ENCODE measurements around the gene ATP2A1. TPM values are rescaled to one million over a fixed set of nuclear protein-coding genes. Genes with fewer than 3 reads are reported as not detected.

Gene ATP2A1
- total and polyA plus RNA-seq, 2 of the 4 experiments (the other 2 are of a cell fraction) = under 0.01 to 0.63 TPM

DNA sequence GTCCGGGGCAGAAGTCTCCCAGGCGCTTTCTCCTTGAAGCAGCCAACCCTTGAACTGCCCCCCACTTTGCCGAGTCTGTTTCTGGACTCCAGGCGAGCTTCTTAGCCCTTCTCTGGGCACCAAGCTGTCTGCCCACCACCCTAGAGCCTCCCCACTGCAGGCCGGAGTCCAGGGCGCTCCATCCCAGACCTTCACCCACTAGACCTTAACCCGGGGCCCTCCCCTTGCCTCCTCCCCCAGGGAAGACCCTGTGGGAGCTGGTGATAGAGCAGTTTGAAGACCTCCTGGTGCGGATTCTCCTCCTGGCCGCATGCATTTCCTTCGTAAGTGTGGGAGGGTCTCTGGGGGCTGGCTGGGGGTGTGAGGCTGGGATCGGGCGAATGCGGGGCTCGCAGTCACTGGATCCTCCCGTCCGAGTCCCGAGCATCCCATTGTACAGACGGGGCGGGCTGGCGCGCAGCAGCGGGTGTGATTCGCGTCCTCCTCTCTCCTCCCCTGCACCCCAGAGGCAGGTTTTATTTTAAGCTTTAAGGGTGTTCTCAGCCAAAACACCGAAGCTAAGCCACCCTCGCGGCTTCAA, 1.1 kb downstream of the ATP2A1 start:
- intact Hi-C loops (cut with micrococcal nuclease) = no loop called here
- H3K4me3 ChIP-seq (ENCODE audit: insufficient read depth, low read depth, low read length) = peak overlapping the region; percentile 71
- H2BK5ac ChIP-seq (ENCODE audit: low read depth, low read length, poor library complexity, severe bottlenecking) = no peak overlapping the region
- H2AFZ ChIP-seq (replicated peaks; ENCODE audit: low read length, poor library complexity) = peak overlapping the region; percentile 95
- H3K14ac ChIP-seq (replicated peaks; ENCODE audit: low read depth, low read length) = peak overlapping the region; percentile 85
- 0% methylated on average over 2 of the region's 27 CpGs; no CpG with 5 or more reads in 1 of the 2 experiments for WGBS, 2 experiments (ENCODE audit: extremely low coverage in 2 of 2, insufficient read length in 1 of 2)
- H2BK120ac ChIP-seq (ENCODE audit: low read depth, low read length) = peak overlapping the region; percentile 4; the same call in 1 of the 2 replicates
- no peaks in the 10 kb centered on the region for H3K9me3 ChIP-seq (ENCODE audit: control insufficient read depth, insufficient read depth, low read length)
- ATAC-seq (ENCODE audit: low read depth) = peak; percentile 78
- peaks cover 7% of the 10 kb centered on the region; the same call in 1 of the 2 replicates for H3K4me1 ChIP-seq (ENCODE audit: control insufficient read depth, insufficient read depth, low read length)
- peaks cover 7% of the 10 kb centered on the region; the same call in 1 of the 2 replicates for H3K9me1 ChIP-seq (ENCODE audit: insufficient read depth, low read length)
- H3K18ac ChIP-seq (ENCODE audit: low read depth, low read length) = no peak overlapping the region
- no peak overlapping the region for H4K5ac ChIP-seq (ENCODE audit: low read depth, low read length)
- peak overlapping the region; percentile 28; the same call in 1 of the 2 replicates for H3K27ac ChIP-seq (ENCODE audit: insufficient read depth, low read length)
- peak overlapping the region; percentile 79 to 83 for H4K8ac ChIP-seq (ENCODE audit: low read depth in 2 of 2, low read length in 2 of 2)
- H2BK15ac ChIP-seq (ENCODE audit: low read depth, low read length) = no peak overlapping the region
- no TSS peak for BruUV-seq (replicated peaks)
- in situ Hi-C loops (cut with MboI; ENCODE audit: low sequenced_read_pairs) = loop anchor here (5.0 kb wide), 1 partner anchor 43 kb away; no protein-coding TSS in a partner anchor
- peaks cover 4 to 13% of the 10 kb centered on the region in 2 experiments; a peak in 2 of 4 replicates for H3K79me1 ChIP-seq (ENCODE audit: low read depth in 1 of 2, low read length in 2 of 2)
- dilution Hi-C loops (cut with HindIII; ENCODE audit: low sequenced_read_pairs, unreplicated experiment) = no loop called here
- peak overlapping the region; percentile 25; the same call in 1 of the 2 replicates for H2AK5ac ChIP-seq (ENCODE audit: low read depth, low read length)
- H2AK9ac ChIP-seq (replicated peaks; ENCODE audit: low read depth, low read length, poor library complexity) = peak overlapping the region; percentile 98
- CTCF ChIA-PET = no interaction called here
- no peaks in the 10 kb centered on the region for H3K27me3 ChIP-seq (ENCODE audit: control insufficient read depth, insufficient read depth, low read length)
- H4K91ac ChIP-seq (ENCODE audit: insufficient read depth, low read depth, low read length) = peak overlapping the region; percentile 66; the same call in 1 of the 2 replicates
- peaks cover 3% of the 10 kb centered on the region; the same call in 1 of the 2 replicates for H3K36me3 ChIP-seq (ENCODE audit: control insufficient read depth, insufficient read depth, low read length)
- H4K20me1 ChIP-seq (ENCODE audit: insufficient read depth, low read length) = no peaks in the 10 kb centered on the region
- H2BK20ac ChIP-seq (ENCODE audit: low read depth, low read length) = no peak overlapping the region
- peak overlapping the region; percentile 88 for H3K23ac ChIP-seq (ENCODE audit: low read depth, low read length)
- H3K4me2 ChIP-seq (ENCODE audit: low read depth, low read length) = peak overlapping the region; percentile 89
- POLR2A ChIA-PET (ENCODE audit: unreplicated experiment) = no interaction called here
- peak overlapping the region; percentile 67 for H3K9ac ChIP-seq (ENCODE audit: low read depth, low read length)
- DNase-seq = no peak
- H3K56ac ChIP-seq (ENCODE audit: extremely low read depth, insufficient read depth, low read length) = peak overlapping the region; percentile 82; the same call in 1 of the 2 replicates
- TF ChIP-seq MXI1 (IDR thresholded peaks at IDR 0.05; ENCODE audit: borderline replicate concordance, low read depth, low read length) (no peak), FOS (IDR thresholded peaks at IDR 0.05; ENCODE audit: low read depth, low read length) (no peak), CEBPB (IDR thresholded peaks at IDR 0.05; ENCODE audit: low read depth, low read length) (no peak), SMC3 (IDR thresholded peaks at IDR 0.05; ENCODE audit: low read depth, low read length) (no peak), RAD21 (IDR thresholded peaks at IDR 0.05; ENCODE audit: low read length) (no peak), POLR2A (IDR thresholded peaks at IDR 0.05; ENCODE audit: low read depth, low read length) (no peak), CHD1 (IDR thresholded peaks at IDR 0.05; ENCODE audit: low read depth, low read length) (no peak), NFE2L2 (IDR thresholded peaks at IDR 0.05; ENCODE audit: low read depth, low read length) (no peak)
- TF ChIP-seq, protein P1, sequence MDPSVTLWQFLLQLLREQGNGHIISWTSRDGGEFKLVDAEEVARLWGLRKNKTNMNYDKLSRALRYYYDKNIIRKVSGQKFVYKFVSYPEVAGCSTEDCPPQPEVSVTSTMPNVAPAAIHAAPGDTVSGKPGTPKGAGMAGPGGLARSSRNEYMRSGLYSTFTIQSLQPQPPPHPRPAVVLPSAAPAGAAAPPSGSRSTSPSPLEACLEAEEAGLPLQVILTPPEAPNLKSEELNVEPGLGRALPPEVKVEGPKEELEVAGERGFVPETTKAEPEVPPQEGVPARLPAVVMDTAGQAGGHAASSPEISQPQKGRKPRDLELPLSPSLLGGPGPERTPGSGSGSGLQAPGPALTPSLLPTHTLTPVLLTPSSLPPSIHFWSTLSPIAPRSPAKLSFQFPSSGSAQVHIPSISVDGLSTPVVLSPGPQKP (IDR thresholded peaks at IDR 0.05; ENCODE audit: borderline replicate concordance, low read depth, low read length) = no peak
- H3K4ac ChIP-seq (ENCODE audit: low read depth, low read length) = peak overlapping the region; percentile 18
